Measurements from ENCODE around the gene GIPC3.

DNA sequence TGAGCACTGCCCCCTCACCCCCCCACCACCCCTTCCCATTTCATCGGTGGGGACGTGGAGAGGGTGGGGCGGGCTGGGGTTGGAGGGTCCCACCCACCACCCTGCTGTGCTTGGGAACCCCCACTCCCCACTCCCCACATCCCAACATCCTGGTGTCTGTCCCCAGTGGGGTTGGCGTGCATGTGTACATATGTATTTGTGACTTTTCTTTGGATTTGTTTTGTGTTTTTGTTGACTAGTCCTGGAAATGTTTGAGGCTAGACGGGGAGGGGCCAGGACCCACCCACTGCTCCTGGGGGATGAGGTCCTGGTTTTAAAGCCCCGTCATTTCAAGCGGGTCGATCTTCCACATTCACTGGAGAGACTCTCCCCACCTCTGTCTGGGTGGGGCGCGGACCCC, 49.3 kb upstream of the GIPC3 start:
- TF ChIP-seq POLR2A (IDR thresholded peaks at IDR 0.05), result no peak
- TF ChIP-seq, protein P1, sequence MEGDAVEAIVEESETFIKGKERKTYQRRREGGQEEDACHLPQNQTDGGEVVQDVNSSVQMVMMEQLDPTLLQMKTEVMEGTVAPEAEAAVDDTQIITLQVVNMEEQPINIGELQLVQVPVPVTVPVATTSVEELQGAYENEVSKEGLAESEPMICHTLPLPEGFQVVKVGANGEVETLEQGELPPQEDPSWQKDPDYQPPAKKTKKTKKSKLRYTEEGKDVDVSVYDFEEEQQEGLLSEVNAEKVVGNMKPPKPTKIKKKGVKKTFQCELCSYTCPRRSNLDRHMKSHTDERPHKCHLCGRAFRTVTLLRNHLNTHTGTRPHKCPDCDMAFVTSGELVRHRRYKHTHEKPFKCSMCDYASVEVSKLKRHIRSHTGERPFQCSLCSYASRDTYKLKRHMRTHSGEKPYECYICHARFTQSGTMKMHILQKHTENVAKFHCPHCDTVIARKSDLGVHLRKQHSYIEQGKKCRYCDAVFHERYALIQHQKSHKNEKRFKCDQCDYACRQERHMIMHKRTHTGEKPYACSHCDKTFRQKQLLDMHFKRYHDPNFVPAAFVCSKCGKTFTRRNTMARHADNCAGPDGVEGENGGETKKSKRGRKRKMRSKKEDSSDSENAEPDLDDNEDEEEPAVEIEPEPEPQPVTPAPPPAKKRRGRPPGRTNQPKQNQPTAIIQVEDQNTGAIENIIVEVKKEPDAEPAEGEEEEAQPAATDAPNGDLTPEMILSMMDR (IDR thresholded peaks at IDR 0.05), result no peak
